Measurements from ENCODE around the gene GRIFIN. TPM values are rescaled to one million over a fixed set of nuclear protein-coding genes. Genes with fewer than 3 reads are reported as not detected.

The GRIFIN gene
- total RNA-seq, 2 experiments from 2014 or later, result not detected

- Mint-ChIP-seq H3K9me3 (no peaks in the 10 kb centered on the region), H3K4me1 (ENCODE audit: low read depth) (peaks cover 41% of the 10 kb centered on the region), H3K27ac (peak overlapping the region; percentile 94), H3K27me3 (no peaks in the 10 kb centered on the region), H3K36me3 (ENCODE audit: low read depth) (peaks cover 34% of the 10 kb centered on the region), H3K4me3 (peak overlapping the region; percentile 97)
- CTCF ChIA-PET, result interaction anchor here (0.8 to 1.0 kb wide), 2 partner anchors 17 to 54 kb away, joined by 3 read pairs; no protein-coding TSS in a partner anchor
- no peak for TF ChIP-seq CTCF (IDR thresholded peaks at IDR 0.05)
- ATAC-seq, result peak; percentile 3
- peak; percentile 70 for DNase-seq
- POLR2A ChIA-PET, result interaction anchor here (0.9 to 6.0 kb wide), 2 partner anchors 13 to 118 kb away, joined by 4 to 60 read pairs; no protein-coding TSS in a partner anchor
- intact Hi-C loops (cut with micrococcal nuclease), result loop anchor here (1.0 to 10.0 kb wide), 4 partner anchors 7 to 118 kb away; partner anchors contain the start of genes CHST12 and GRIFIN
Observed at GRCh38 chr7:2522780-2523433, 46.7 kb upstream of the GRIFIN start.

GRCh38 chr7:2521952-2522591 lies 45.9 kb upstream of the GRIFIN start:
- peak overlapping the region; percentile 97 for H3K4me3 Mint-ChIP-seq
- ChIA-PET CTCF (interaction anchor here (1.0 kb wide), 1 partner anchor 53 kb away, joined by 3 read pairs; no protein-coding TSS in a partner anchor), POLR2A (interaction anchor here (0.7 to 6.0 kb wide), 5 partner anchors 9 to 117 kb away, joined by 3 to 60 read pairs (median 3); no protein-coding TSS in a partner anchor)
- ATAC-seq (peak; percentile 69), DNase-seq (peak; percentile 94)
- H3K9me3 Mint-ChIP-seq, result no peaks in the 10 kb centered on the region
- peaks cover 27% of the 10 kb centered on the region for H3K36me3 Mint-ChIP-seq (ENCODE audit: low read depth)
- H3K27ac Mint-ChIP-seq, result peak overlapping the region; percentile 94
- TF ChIP-seq CTCF (IDR thresholded peaks at IDR 0.05), result no peak
- no peaks in the 10 kb centered on the region for H3K27me3 Mint-ChIP-seq
- H3K4me1 Mint-ChIP-seq (ENCODE audit: low read depth), result peaks cover 41% of the 10 kb centered on the region
- intact Hi-C loops (cut with micrococcal nuclease), result loop anchor here (1.0 to 10.0 kb wide), 4 partner anchors 8 to 117 kb away; partner anchors contain the start of genes CHST12 and GRIFIN

- H3K4me1 Mint-ChIP-seq (ENCODE audit: low read depth), result peaks cover 36% of the 10 kb centered on the region
- DNase-seq, result peak; percentile 54
Observed at GRCh38 chr7:2521341-2521745, 45.1 kb upstream of the GRIFIN start.

GRCh38 chr7:2520761-2521290 lies 44.6 kb upstream of the GRIFIN start:
- no peak for TF ChIP-seq CTCF (IDR thresholded peaks at IDR 0.05)
- POLR2A ChIA-PET, result interaction anchor here (1.0 to 6.0 kb wide), 5 partner anchors 10 to 38 kb away, joined by 3 to 60 read pairs (median 4); partner anchors contain the start of gene IQCE
- no peaks in the 10 kb centered on the region for H3K9me3 Mint-ChIP-seq
- CTCF ChIA-PET, result interaction anchor here (0.9 kb wide), 1 partner anchor 52 kb away, joined by 3 read pairs; no protein-coding TSS in a partner anchor
- H3K36me3 Mint-ChIP-seq (ENCODE audit: low read depth), result peaks cover 20% of the 10 kb centered on the region
- peaks cover 31% of the 10 kb centered on the region for H3K4me1 Mint-ChIP-seq (ENCODE audit: low read depth)
- no peaks in the 10 kb centered on the region for H3K27me3 Mint-ChIP-seq
- peak overlapping the region; percentile 97 for H3K4me3 Mint-ChIP-seq
- intact Hi-C loops (cut with micrococcal nuclease), result loop anchor here (5.0 to 10.0 kb wide), 3 partner anchors 44 to 116 kb away; partner anchors contain the start of genes CHST12 and GRIFIN
- ATAC-seq, result no peak
- DNase-seq, result peak; percentile 32
- H3K27ac Mint-ChIP-seq, result peak overlapping the region; percentile 87

More at GRCh38 chr7:2521341-2521745, 45.1 kb upstream of the GRIFIN start:
- Mint-ChIP-seq H3K27ac (peak overlapping the region; percentile 94), H3K4me3 (peak overlapping the region; percentile 97), H3K9me3 (no peaks in the 10 kb centered on the region), H3K27me3 (no peaks in the 10 kb centered on the region), H3K36me3 (ENCODE audit: low read depth) (peaks cover 24% of the 10 kb centered on the region)
- intact Hi-C loops (cut with micrococcal nuclease), result loop anchor here (5.0 to 10.0 kb wide), 3 partner anchors 44 to 117 kb away; partner anchors contain the start of genes CHST12 and GRIFIN
- no peak for TF ChIP-seq CTCF (IDR thresholded peaks at IDR 0.05)
- ChIA-PET CTCF (no interaction called here), POLR2A (interaction anchor here (1.1 to 6.0 kb wide), 2 partner anchors 9 to 11 kb away, joined by 3 to 60 read pairs; no protein-coding TSS in a partner anchor)
- peak; percentile 2 for ATAC-seq

Data from activated CD8-positive, alpha-beta T cell treated with anti-CD3 and anti-CD28 coated beads for 36 hours (primary cell).